GM12878 (cell line): ENCODE data around the gene SLC4A2. TPM values are rescaled to one million over a fixed set of nuclear protein-coding genes. Genes with fewer than 3 reads are reported as not detected.

Experiments used
- ATAC-seq: fragments of 200-7000 bp; cut with Tn5 transposase; 3 replicates; pipeline ENCODE4 v1.9.1; 2020; ENCODE audit warnings: mild to moderate bottlenecking, moderate library complexity
- BruUV-seq: library from RNA; stranded (reverse); fragments of 400-500 nt; replicated peaks from 2 replicates; lab custom pipeline; 2021; lab: Mats Ljungman, UMichigan
- CTCF ChIA-PET: fragments of 300-600 bp; sonication (Branson Sonifier 250); formaldehyde crosslinking; extraction: SDS; loops from one replicate; lab custom pipeline; 2021; ENCODE audit warnings: inconsistent platforms; lab: Yijun Ruan, JAX
- POLR2A ChIA-PET: fragments of 350-600 bp; formaldehyde crosslinking; extraction: SDS; loops from one replicate; lab custom pipeline; 2021; ENCODE audit warnings: inconsistent platforms; lab: Charles Lee
- RAD21 ChIA-PET: fragments of 300-600 bp; sonication (Branson Sonifier 250); formaldehyde crosslinking; loops from one replicate; lab custom pipeline; 2023; ENCODE audit warnings: antibody characterized with exemption; ENCODE audit not compliant: unreplicated experiment; lab: Charles Lee
- SMC1A ChIA-PET: fragments of 300-600 bp; sonication (Branson Sonifier 250); formaldehyde crosslinking; loops from one replicate; lab custom pipeline; 2023; ENCODE audit not compliant: unreplicated experiment, uncharacterized antibody; lab: Charles Lee
- DNase-seq: peaks from one replicate; pipeline ENCODE4 v3.0.0-alpha.2; 2011; ENCODE audit warnings: low read depth, low spot score
- FAIRE-seq: peaks from 3 replicates; lab custom pipeline; 2011; peaks lifted over from hg19 to GRCh38; lab: Jason Lieb, UNC
- H2AFZ ChIP-seq: 2 replicates; pipeline ENCODE4 v1.6.0; 2011; ENCODE audit warnings: low read depth, low read length, control low read depth; ENCODE audit not compliant: control insufficient read depth
- H3K27ac ChIP-seq: 2 replicates; pipeline ENCODE4 v1.5.1; 2011; ENCODE audit warnings: control low read depth; ENCODE audit not compliant: control insufficient read depth, insufficient read depth
- H3K27me3 ChIP-seq, 2 experiments: replicated peaks in 1 of 2; 2 replicates each; pipeline versions ENCODE4 v1.6.0 to v1.6.1; 2011; ENCODE audit warnings: low read length in 1 of 2; ENCODE audit not compliant: control insufficient read depth in 2 of 2, insufficient read depth in 2 of 2
- H3K36me3 ChIP-seq, 2 experiments: 2 replicates each; pipeline ENCODE4 v1.5.1; 2011; ENCODE audit warnings: low read length in 1 of 2; ENCODE audit not compliant: control insufficient read depth in 2 of 2, insufficient read depth in 2 of 2
- H3K4me1 ChIP-seq: 2 replicates; pipeline ENCODE4 v1.6.1; 2011; ENCODE audit warnings: mild to moderate bottlenecking, low read length, moderate library complexity, mixed read lengths; ENCODE audit not compliant: control insufficient read depth, insufficient read depth
- H3K4me2 ChIP-seq: 2 replicates; pipeline ENCODE4 v1.6.0; 2011; ENCODE audit warnings: control low read depth; ENCODE audit not compliant: control insufficient read depth, insufficient read depth
- H3K4me3 ChIP-seq: fragments of 200-600 bp; sonication (generic); 2 replicates; pipeline ENCODE4 v1.5.1; 2016
- H3K79me2 ChIP-seq: 2 replicates; pipeline ENCODE4 v1.6.0; 2011; ENCODE audit warnings: low read length; ENCODE audit not compliant: control insufficient read depth, insufficient read depth
- H3K9ac ChIP-seq: 2 replicates; pipeline ENCODE4 v1.8.0; 2011; ENCODE audit warnings: low read length, control low read depth, mixed read lengths; ENCODE audit not compliant: control insufficient read depth, insufficient read depth
- H3K9me3 ChIP-seq: replicated peaks from 3 replicates; pipeline ENCODE4 v1.5.1; 2011; ENCODE audit warnings: mild to moderate bottlenecking, low read length; ENCODE audit not compliant: control insufficient read depth, insufficient read depth
- H4K20me1 ChIP-seq: 2 replicates; pipeline ENCODE4 v1.6.0; 2011; ENCODE audit not compliant: control insufficient read depth, insufficient read depth
- GABPA ChIP-seq: IDR thresholded peaks from 2 replicates; pipeline ENCODE4 v1.6.1; 2014; ENCODE audit warnings: antibody characterized with exemption, low read depth, mild to moderate bottlenecking, inconsistent platforms
- HCFC1 ChIP-seq: fragments of 150-350 bp; IDR thresholded peaks from 2 replicates; pipeline ENCODE4 v1.6.1; 2014; ENCODE audit warnings: low read length
- ZNF622 ChIP-seq: fragments of 450-650 bp; IDR thresholded peaks from 2 replicates; pipeline ENCODE4 v1.6.1; 2017; ENCODE audit warnings: mild to moderate bottlenecking, inconsistent platforms
- WGBS: methylation state at CpG from one replicate; pipeline ENCODE4 v1.1.6; 2016; ENCODE audit warnings: low lambda C conversion rate; ENCODE audit not compliant: insufficient replicate concordance, insufficient coverage; ENCODE audit errors: missing lambda C conversion rate; 5-methylcytosine and 5-hydroxymethylcytosine counted together
- in situ Hi-C: fragments of 300-500 bp; cut with MboI; formaldehyde crosslinking; loops from 9 replicates; pipeline ENCODE4 v1.14.3; 2018; ENCODE audit warnings: mixed read lengths
- intact Hi-C: fragments of 100-400 bp; cut with micrococcal nuclease; formaldehyde crosslinking; loops from one replicate; pipeline ENCODE4 v1.14.2; 2022; ENCODE audit not compliant: unreplicated experiment
- polyA plus RNA-seq, 11 experiments: library from polyadenylated mRNA; depleted of rRNA in 4 of 11; unstranded in 6 of 11; stranded (reverse) in 5 of 11; fragments of >200 nt; fragmentation: Nextera tagmentation in 4 of 11; fragmentation: Illumina TruSeq in 1 of 11; extraction: Ambion mirVana in 4 of 11; extraction: Trizol in 1 of 11; gene quantifications; 1 replicate in 1 of 11; 2 replicates in 10 of 11; pipeline versions ENCODE4 v1.2.1 to v1.2.3, GENCODE V29; 2011 to 2016; ENCODE audit warnings: inconsistent platforms in 2 of 11, missing spikeins in 2 of 11, low read depth in 1 of 11
- total RNA-seq, 4 experiments: library from RNA; depleted of rRNA in 3 of 4; stranded (reverse); fragments of >200 nt in 3 of 4; fragmentation: Illumina TruSeq in 1 of 4; extraction: Trizol in 1 of 4; gene quantifications; 2 replicates each; pipeline versions ENCODE4 v1.2.1 to v1.2.3, GENCODE V29; 2013 to 2021
- TF ChIP-seq, protein P1 (sequence below): fragments of 150-350 bp; IDR thresholded peaks from 2 replicates; pipeline ENCODE4 v1.6.1; 2014; ENCODE audit warnings: mild to moderate bottlenecking, low read depth, low read length
- TF ChIP-seq, protein P2 (sequence below): IDR thresholded peaks from 2 replicates; pipeline ENCODE4 v1.6.1; 2012; ENCODE audit warnings: low read depth, low read length, improper control_type of control experiment
- TF ChIP-seq, protein P3 (sequence below): IDR thresholded peaks from 2 replicates; pipeline ENCODE4 v1.6.1; 2011; ENCODE audit warnings: low read depth, low read length, improper control_type of control experiment, borderline replicate concordance
- TF ChIP-seq, protein P4 (sequence below): fragments of 450-650 bp; formaldehyde crosslinking; IDR thresholded peaks from 2 replicates; pipeline ENCODE4 v1.4.0; 2022; ENCODE audit warnings: mild to moderate bottlenecking, moderate library complexity
- TF ChIP-seq, protein P5 (sequence below): fragments of 450-650 bp; formaldehyde crosslinking; IDR thresholded peaks from 2 replicates; pipeline ENCODE4 v1.5.0; 2022; ENCODE audit warnings: mild to moderate bottlenecking, missing genetic modification characterization

The SLC4A2 gene
- total and polyA plus RNA-seq, 10 of the 15 experiments (the other 5 are each of a cell fraction or from before 2014, with no cell fraction given) = 2.7 to 78.6 (median 30.1) TPM

DNA sequence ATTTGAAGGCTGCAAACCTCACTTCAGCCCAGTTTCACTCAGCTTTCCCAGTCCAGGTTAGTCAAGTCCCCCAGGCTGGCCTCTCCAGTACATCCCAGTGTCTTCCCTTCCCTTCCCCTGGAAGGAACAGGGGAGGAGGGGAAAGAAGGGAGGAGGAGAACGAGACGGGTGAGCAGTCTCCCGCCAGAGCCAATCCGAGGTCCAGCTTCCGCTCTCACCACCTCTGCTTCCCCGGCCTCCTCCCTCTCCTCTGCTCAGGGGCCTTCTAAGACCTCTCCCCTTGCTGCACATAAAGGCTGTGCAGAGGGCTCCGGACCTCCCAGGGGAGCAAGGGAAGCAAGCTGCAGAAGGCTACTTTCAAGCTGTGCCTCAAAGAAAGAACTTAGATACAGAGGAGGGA is 39.2 kb upstream of the SLC4A2 start:
- no peak overlapping the region for H3K4me2 ChIP-seq
- 43% methylated on average over 5 of the region's 7 CpGs for WGBS
- no peak overlapping the region for H3K9ac ChIP-seq
- no peaks in the 10 kb centered on the region for H4K20me1 ChIP-seq
- no peak overlapping the region for H3K27ac ChIP-seq
- peaks cover 8 to 10% of the 10 kb centered on the region in 2 experiments; a peak in 3 of 4 replicates for H3K27me3 ChIP-seq
- no peak for ATAC-seq
- SMC1A ChIA-PET = no interaction called here
- no peaks in the 10 kb centered on the region for H3K36me3 ChIP-seq
- no peaks in the 10 kb centered on the region for H3K9me3 ChIP-seq
- no peak overlapping the region for H2AFZ ChIP-seq
- peaks cover 2% of the 10 kb centered on the region; the same call in 1 of the 2 replicates for H3K4me1 ChIP-seq
- POLR2A ChIA-PET = no interaction called here
- intact Hi-C loops (no loop called here), in situ Hi-C loops (no loop called here)
- CTCF ChIA-PET = interaction anchor here (0.6 to 1.7 kb wide), 2 partner anchors 12 to 87 kb away, joined by 3 to 8 read pairs; no protein-coding TSS in a partner anchor
- RAD21 ChIA-PET = no interaction called here
- H3K4me3 ChIP-seq = no peak overlapping the region
- no peaks in the 10 kb centered on the region for H3K79me2 ChIP-seq
- BruUV-seq = no TSS peak
- no peak for DNase-seq
- no peak for FAIRE-seq
- TF ChIP-seq, protein P1, sequence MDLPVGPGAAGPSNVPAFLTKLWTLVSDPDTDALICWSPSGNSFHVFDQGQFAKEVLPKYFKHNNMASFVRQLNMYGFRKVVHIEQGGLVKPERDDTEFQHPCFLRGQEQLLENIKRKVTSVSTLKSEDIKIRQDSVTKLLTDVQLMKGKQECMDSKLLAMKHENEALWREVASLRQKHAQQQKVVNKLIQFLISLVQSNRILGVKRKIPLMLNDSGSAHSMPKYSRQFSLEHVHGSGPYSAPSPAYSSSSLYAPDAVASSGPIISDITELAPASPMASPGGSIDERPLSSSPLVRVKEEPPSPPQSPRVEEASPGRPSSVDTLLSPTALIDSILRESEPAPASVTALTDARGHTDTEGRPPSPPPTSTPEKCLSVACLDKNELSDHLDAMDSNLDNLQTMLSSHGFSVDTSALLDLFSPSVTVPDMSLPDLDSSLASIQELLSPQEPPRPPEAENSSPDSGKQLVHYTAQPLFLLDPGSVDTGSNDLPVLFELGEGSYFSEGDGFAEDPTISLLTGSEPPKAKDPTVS = no peak
- TF ChIP-seq HCFC1 (no peak), ZNF622 (no peak), GABPA (no peak)
- TF ChIP-seq, protein P2, sequence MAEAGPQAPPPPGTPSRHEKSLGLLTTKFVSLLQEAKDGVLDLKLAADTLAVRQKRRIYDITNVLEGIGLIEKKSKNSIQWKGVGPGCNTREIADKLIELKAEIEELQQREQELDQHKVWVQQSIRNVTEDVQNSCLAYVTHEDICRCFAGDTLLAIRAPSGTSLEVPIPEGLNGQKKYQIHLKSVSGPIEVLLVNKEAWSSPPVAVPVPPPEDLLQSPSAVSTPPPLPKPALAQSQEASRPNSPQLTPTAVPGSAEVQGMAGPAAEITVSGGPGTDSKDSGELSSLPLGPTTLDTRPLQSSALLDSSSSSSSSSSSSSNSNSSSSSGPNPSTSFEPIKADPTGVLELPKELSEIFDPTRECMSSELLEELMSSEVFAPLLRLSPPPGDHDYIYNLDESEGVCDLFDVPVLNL = no peak
- TF ChIP-seq, protein P3, sequence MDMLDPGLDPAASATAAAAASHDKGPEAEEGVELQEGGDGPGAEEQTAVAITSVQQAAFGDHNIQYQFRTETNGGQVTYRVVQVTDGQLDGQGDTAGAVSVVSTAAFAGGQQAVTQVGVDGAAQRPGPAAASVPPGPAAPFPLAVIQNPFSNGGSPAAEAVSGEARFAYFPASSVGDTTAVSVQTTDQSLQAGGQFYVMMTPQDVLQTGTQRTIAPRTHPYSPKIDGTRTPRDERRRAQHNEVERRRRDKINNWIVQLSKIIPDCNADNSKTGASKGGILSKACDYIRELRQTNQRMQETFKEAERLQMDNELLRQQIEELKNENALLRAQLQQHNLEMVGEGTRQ = no peak
- TF ChIP-seq, protein P4, sequence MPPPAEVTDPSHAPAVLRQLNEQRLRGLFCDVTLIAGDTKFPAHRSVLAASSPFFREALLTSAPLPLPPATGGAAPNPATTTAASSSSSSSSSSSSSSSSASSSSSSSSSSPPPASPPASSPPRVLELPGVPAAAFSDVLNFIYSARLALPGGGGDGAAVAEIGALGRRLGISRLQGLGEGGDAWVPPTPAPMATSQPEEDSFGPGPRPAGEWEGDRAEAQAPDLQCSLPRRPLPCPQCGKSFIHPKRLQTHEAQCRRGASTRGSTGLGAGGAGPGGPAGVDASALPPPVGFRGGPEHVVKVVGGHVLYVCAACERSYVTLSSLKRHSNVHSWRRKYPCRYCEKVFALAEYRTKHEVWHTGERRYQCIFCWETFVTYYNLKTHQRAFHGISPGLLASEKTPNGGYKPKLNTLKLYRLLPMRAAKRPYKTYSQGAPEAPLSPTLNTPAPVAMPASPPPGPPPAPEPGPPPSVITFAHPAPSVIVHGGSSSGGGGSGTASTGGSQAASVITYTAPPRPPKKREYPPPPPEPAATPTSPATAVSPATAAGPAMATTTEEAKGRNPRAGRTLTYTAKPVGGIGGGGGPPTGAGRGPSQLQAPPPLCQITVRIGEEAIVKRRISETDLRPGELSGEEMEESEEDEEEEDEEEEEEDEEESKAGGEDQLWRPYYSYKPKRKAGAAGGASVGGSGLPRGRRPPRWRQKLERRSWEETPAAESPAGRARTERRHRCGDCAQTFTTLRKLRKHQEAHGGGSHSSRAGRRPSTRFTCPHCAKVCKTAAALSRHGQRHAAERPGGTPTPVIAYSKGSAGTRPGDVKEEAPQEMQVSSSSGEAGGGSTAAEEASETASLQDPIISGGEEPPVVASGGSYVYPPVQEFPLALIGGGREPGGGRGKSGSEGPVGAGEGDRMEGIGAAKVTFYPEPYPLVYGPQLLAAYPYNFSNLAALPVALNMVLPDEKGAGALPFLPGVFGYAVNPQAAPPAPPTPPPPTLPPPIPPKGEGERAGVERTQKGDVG = no peak
- TF ChIP-seq, protein P5, sequence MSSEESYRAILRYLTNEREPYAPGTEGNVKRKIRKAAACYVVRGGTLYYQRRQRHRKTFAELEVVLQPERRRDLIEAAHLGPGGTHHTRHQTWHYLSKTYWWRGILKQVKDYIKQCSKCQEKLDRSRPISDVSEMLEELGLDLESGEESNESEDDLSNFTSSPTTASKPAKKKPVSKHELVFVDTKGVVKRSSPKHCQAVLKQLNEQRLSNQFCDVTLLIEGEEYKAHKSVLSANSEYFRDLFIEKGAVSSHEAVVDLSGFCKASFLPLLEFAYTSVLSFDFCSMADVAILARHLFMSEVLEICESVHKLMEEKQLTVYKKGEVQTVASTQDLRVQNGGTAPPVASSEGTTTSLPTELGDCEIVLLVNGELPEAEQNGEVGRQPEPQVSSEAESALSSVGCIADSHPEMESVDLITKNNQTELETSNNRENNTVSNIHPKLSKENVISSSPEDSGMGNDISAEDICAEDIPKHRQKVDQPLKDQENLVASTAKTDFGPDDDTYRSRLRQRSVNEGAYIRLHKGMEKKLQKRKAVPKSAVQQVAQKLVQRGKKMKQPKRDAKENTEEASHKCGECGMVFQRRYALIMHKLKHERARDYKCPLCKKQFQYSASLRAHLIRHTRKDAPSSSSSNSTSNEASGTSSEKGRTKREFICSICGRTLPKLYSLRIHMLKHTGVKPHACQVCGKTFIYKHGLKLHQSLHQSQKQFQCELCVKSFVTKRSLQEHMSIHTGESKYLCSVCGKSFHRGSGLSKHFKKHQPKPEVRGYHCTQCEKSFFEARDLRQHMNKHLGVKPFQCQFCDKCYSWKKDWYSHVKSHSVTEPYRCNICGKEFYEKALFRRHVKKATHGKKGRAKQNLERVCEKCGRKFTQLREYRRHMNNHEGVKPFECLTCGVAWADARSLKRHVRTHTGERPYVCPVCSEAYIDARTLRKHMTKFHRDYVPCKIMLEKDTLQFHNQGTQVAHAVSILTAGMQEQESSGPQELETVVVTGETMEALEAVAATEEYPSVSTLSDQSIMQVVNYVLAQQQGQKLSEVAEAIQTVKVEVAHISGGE (CRISPR knock-in tag) = no peak
